Measurements from ENCODE around the gene ARFGAP2.
"Not testable (repeated sequence)": the region's sequence is repeated elsewhere in the genome, so short reads cannot be mapped to it uniquely, and the experiment has no call there.

DNA sequence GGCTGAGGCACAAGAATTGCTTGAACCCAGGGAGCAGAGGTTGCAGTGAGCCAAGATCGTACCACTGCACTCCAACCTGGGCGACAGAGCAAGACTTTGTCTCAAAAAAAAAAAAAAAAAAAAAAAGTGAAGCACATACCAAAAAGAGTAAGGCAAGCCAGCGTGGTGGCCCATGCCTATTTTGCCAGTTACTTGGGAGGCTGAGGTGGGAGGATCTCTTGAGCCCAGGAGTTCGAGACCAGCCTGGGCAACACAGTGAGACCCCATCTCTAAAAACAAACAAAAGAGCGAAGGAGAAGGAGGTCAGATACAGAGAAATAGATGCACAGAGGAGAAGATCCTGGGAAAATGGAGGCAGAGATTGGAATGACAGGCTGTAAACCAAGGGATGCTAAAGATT is 29.9 kb upstream of the ARFGAP2 start:
- TF ChIP-seq, protein P1, sequence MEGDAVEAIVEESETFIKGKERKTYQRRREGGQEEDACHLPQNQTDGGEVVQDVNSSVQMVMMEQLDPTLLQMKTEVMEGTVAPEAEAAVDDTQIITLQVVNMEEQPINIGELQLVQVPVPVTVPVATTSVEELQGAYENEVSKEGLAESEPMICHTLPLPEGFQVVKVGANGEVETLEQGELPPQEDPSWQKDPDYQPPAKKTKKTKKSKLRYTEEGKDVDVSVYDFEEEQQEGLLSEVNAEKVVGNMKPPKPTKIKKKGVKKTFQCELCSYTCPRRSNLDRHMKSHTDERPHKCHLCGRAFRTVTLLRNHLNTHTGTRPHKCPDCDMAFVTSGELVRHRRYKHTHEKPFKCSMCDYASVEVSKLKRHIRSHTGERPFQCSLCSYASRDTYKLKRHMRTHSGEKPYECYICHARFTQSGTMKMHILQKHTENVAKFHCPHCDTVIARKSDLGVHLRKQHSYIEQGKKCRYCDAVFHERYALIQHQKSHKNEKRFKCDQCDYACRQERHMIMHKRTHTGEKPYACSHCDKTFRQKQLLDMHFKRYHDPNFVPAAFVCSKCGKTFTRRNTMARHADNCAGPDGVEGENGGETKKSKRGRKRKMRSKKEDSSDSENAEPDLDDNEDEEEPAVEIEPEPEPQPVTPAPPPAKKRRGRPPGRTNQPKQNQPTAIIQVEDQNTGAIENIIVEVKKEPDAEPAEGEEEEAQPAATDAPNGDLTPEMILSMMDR (IDR thresholded peaks at IDR 0.05): not testable (repeated sequence)
- TF ChIP-seq RFX5 (IDR thresholded peaks at IDR 0.05; ENCODE audit: low read length); POLR2AphosphoS5 (IDR thresholded peaks at IDR 0.05; ENCODE audit: low read depth, low read length); EP300 (IDR thresholded peaks at IDR 0.05; ENCODE audit: borderline replicate concordance in 1 of 2, low read depth in 1 of 2, low read length in 1 of 2): not testable (repeated sequence)
- TF ChIP-seq, protein P2, sequence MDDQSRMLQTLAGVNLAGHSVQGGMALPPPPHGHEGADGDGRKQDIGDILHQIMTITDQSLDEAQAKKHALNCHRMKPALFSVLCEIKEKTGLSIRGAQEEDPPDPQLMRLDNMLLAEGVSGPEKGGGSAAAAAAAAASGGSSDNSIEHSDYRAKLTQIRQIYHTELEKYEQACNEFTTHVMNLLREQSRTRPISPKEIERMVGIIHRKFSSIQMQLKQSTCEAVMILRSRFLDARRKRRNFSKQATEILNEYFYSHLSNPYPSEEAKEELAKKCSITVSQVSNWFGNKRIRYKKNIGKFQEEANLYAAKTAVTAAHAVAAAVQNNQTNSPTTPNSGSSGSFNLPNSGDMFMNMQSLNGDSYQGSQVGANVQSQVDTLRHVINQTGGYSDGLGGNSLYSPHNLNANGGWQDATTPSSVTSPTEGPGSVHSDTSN (IDR thresholded peaks at IDR 0.05): not testable (repeated sequence)
- TF ChIP-seq, protein P3, sequence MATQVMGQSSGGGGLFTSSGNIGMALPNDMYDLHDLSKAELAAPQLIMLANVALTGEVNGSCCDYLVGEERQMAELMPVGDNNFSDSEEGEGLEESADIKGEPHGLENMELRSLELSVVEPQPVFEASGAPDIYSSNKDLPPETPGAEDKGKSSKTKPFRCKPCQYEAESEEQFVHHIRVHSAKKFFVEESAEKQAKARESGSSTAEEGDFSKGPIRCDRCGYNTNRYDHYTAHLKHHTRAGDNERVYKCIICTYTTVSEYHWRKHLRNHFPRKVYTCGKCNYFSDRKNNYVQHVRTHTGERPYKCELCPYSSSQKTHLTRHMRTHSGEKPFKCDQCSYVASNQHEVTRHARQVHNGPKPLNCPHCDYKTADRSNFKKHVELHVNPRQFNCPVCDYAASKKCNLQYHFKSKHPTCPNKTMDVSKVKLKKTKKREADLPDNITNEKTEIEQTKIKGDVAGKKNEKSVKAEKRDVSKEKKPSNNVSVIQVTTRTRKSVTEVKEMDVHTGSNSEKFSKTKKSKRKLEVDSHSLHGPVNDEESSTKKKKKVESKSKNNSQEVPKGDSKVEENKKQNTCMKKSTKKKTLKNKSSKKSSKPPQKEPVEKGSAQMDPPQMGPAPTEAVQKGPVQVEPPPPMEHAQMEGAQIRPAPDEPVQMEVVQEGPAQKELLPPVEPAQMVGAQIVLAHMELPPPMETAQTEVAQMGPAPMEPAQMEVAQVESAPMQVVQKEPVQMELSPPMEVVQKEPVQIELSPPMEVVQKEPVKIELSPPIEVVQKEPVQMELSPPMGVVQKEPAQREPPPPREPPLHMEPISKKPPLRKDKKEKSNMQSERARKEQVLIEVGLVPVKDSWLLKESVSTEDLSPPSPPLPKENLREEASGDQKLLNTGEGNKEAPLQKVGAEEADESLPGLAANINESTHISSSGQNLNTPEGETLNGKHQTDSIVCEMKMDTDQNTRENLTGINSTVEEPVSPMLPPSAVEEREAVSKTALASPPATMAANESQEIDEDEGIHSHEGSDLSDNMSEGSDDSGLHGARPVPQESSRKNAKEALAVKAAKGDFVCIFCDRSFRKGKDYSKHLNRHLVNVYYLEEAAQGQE (IDR thresholded peaks at IDR 0.05; ENCODE audit: low read depth, low read length): not testable (repeated sequence)

Data from SK-N-SH (cell line).